SK-N-MC (cell line): ENCODE data around the gene MFSD6L.

Experiments
- EZH2 ChIP-seq: fragments of 200-600 bp; sonication (generic); IDR thresholded peaks from one replicate; pipeline ENCODE4 v1.6.1; 2017; ENCODE audit warnings: antibody characterized with exemption
- POLR2AphosphoS5 ChIP-seq: IDR thresholded peaks from 2 replicates; pipeline ENCODE4 v1.6.1; 2012; ENCODE audit warnings: mild to moderate bottlenecking, low read depth, low read length, borderline replicate concordance

- no peak for TF ChIP-seq POLR2AphosphoS5
- TF ChIP-seq EZH2 = no peak
Measured at GRCh38 chr17:8823279-8823678, 24.1 kb upstream of the MFSD6L start.
